Esophagus muscularis mucosa (tissue), 4 donors: Measurements from ENCODE around the gene PRICKLE1.

Source experiments
- CTCF ChIP-seq, 3 experiments: fragments of 200-600 bp in 2 of 3; fragments of 450-650 bp in 1 of 3; sonication (generic) in 2 of 3; IDR thresholded peaks; one replicate each; pipeline ENCODE4 v1.5.1; 2017 to 2019; ENCODE audit warnings: antibody characterized with exemption in 3 of 3, mild to moderate bottlenecking in 2 of 3, moderate library complexity in 1 of 3
- EP300 ChIP-seq: sonication (generic); formaldehyde crosslinking; IDR thresholded peaks from one replicate; pipeline ENCODE4 v1.6.1; 2017; ENCODE audit warnings: antibody characterized with exemption
- POLR2A ChIP-seq: fragments of 450-650 bp; IDR thresholded peaks from one replicate; pipeline ENCODE4 v1.6.1; 2017; ENCODE audit warnings: antibody characterized with exemption, moderate library complexity, mild to moderate bottlenecking, low read depth
- POLR2AphosphoS5 ChIP-seq, 2 donors: sonication (generic); formaldehyde crosslinking; IDR thresholded peaks; one replicate each; pipeline ENCODE4 v1.6.1; 2017; ENCODE audit warnings: antibody characterized with exemption in 2 of 2

- TF ChIP-seq POLR2A, result no peak
- TF ChIP-seq CTCF (IDR thresholded peaks at IDR 0.05), result no peak
- TF ChIP-seq EP300, result no peak
- TF ChIP-seq POLR2AphosphoS5 (IDR thresholded peaks at IDR 0.05), result no peak
Measured at GRCh38 chr12:42541965-42542364, 47.6 kb downstream of the PRICKLE1 start.
